Dedifferentiated amniotic fluid mesenchymal stem cell (primary cell): Measurements from ENCODE around the gene NAP1L1.

Experiments
- DNase-seq: peaks from one replicate; pipeline ENCODE4 v3.0.0-alpha.2; 2016; ENCODE audit errors: extremely low spot score

The NAP1L1 gene, protein sequence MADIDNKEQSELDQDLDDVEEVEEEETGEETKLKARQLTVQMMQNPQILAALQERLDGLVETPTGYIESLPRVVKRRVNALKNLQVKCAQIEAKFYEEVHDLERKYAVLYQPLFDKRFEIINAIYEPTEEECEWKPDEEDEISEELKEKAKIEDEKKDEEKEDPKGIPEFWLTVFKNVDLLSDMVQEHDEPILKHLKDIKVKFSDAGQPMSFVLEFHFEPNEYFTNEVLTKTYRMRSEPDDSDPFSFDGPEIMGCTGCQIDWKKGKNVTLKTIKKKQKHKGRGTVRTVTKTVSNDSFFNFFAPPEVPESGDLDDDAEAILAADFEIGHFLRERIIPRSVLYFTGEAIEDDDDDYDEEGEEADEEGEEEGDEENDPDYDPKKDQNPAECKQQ

DNA sequence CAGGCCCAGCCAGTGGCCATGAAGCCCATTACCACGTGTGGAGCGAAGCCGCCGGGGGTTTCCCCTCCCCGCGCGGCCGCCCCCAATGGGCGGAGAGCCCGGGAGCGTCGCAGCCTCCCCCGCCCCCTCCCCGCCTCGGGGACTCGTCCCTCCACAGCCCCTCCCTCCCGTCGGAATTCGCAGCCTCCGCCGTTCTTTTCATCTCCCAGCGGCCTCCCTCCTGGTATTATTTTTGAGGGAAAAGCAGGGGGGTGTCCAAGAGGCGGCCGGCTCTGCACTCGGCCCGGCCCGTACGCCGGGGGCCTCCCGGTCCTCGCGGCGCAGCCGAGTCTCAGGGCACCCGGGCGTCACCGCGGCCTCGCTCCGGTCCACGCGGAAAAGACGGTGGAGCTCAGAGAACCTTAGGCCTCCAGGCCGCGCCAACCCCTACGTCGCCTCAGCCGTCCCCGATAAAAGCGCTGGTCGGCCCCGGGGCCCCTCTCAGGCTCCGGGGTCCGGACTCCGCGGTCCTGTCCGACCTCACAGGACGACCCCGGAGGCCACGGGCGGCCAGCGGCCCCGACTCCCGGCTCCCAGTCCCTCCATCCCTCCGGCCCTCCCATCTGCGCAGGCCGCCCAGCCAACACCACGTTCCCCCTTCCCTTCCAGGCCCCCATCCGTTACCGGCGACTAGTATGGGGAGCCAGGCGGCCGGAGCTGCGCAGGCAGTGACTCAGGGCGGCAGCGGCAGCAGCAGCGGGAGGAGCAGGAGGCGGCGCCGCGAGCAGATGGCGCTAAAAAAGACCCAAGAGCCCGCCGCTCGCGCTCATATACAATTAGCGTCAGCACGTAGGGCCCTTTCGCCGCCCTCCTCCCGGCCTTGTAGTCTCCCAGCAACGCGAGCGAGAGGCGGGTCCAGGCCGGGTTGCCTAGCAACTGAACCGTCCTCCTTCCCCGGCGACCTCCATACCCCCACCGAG is at the start of gene NAP1L1:
NAP1L1 (minus strand) TSS at position 782 of the 959 bp plus-strand sequence. CDS start 10,466 bp downstream, outside the sequence.
- DNase-seq: peak; percentile 98

DNA sequence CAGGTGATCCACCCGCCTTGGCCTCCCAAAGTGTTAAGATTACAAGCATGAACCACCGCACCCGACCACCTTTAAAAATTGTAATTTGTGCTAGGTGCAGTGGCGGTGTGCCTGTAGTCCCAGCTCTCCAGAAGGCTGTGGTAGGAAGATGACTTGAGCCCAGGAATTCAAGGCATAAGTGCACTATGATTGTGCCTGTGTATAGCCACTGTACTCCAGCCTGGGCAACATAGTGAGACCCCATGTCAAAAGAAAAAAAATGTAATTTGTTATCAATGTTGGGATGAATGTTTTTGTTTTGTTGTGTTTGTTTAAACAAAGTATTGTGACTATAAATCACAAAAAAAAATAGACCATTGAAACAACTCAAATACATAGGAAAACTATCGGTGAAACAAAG is 43.1 kb upstream of the NAP1L1 start:
- DNase-seq: no peak

DNA sequence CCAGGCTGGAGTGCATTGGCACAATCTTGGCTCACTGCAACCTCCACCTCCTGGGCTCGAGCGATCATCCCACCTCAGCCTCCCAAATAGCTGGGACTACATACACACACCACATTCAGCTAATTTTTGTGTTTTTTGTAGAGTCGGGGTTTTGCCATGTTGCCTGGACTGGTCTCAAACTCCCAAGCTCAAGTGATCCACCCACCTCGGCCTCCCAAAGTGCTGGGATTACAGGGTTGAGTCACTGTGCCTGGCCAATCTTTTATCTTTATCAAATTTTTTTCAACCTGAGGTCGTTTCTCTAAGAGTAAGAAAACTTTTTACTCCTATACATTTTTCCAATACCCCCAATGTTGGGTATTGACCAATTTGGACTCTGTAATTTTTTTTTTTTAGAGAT is 40.0 kb upstream of the NAP1L1 start:
- DNase-seq: no peak

DNA sequence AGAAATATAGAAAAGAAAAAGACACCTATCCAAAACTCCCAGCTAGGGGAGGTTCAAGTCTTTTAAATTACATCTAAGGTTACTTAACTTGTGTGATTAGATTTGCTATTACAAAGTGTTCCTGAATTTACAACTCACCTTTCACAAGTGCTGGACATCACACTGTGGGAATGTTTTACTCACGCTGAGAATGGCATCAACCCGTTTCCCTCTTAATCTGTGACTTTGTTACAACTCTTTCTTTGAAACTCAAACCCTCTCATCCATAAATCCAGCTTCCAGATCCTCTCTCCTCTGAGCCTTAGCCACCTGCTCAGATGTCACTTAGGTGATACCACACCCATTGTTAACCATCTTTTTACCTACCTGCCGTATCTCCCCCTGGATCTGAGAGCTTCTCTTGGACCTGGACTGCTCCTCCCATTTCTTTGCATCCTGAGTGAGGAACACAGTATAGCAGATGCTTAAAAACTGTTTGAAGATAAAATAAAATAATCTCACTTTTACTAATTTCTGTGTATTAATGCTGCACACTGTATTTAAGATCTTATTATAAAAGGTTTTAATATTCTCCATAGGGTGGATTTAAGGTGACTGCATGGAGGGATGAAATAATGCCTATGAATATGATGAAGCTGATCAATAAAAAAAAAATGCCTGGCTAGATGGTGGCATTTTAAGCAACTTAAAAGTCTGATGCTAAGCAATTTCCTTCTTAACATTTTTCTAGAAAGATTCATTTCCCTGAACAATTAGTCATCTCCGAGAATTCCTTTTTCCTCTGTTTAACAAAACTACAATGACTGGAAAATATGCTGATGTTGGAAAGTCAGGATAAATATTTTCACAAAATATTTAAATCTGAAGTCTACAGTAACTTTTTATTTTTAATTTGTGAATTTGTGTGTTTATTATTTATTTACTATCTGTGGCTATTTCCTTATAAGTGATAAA is 39.1 kb upstream of the NAP1L1 start:
- peak; percentile 48 for DNase-seq

DNA sequence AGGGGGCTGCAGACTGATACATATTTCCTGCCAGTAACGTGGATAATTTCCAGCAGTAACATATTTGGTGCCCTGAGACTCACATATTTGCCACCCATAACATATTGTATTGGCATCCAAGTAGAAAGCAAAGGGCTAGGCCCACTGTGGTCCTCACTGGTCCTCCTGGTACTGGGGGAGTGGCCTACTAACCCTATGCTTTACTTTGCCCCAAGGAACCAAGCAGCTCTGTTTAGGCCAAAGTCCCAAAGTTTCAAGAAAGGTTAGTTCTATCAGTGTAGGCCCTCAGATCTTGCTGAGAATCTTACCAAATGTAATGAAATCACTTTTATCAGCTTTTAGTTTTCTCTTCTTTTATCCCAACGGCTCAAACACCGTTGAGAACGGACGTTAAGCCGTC is 35.4 kb upstream of the NAP1L1 start:
- DNase-seq: no peak

DNA sequence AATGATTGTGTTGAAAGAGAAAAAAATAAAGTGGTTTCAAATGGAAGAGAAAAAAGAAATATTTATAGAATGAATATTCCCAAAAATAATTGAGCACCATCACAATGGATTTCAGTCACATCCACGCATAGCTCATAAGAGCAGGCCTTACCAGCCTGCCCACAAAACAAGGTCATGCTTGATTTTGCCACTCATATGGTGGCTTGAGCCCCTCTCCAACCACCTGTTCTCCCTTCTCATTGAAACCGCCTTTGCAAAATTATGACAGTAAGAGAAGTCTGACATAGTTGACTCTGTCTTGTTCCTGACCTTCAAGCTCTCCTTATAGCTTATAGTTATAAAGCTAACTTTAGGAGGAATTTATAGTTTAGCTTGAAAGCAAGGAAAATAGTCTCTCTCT is 33.3 kb upstream of the NAP1L1 start:
- no peak for DNase-seq

DNA sequence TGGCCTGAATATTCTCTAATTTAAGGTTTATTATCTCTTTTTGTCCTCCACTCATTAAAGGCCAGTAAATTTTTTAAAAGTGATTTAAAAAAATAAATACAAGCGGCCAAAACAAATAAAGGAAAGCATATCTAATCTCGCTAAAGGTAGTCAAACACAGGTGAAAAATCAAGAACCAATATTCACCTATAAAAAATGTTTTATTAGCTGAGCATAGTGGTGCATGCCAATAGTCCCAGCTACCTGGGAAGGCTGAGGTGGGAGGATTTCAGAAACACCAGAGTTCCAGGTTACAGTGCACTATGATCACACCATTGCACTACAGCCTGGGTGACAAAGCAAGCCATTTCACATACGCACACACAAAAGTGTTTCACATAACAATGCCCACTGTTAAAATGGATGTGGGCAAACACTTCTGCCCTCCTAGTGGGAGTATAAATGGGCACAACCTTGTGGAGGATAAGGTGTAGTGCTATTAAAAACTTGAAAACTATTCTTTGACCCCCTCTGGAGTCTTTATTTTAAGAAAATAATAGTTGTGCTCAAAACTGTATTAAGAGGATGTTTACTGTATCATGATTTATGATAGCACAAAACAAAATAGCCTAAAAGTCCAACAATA is 32.7 kb upstream of the NAP1L1 start:
- no peak for DNase-seq

DNA sequence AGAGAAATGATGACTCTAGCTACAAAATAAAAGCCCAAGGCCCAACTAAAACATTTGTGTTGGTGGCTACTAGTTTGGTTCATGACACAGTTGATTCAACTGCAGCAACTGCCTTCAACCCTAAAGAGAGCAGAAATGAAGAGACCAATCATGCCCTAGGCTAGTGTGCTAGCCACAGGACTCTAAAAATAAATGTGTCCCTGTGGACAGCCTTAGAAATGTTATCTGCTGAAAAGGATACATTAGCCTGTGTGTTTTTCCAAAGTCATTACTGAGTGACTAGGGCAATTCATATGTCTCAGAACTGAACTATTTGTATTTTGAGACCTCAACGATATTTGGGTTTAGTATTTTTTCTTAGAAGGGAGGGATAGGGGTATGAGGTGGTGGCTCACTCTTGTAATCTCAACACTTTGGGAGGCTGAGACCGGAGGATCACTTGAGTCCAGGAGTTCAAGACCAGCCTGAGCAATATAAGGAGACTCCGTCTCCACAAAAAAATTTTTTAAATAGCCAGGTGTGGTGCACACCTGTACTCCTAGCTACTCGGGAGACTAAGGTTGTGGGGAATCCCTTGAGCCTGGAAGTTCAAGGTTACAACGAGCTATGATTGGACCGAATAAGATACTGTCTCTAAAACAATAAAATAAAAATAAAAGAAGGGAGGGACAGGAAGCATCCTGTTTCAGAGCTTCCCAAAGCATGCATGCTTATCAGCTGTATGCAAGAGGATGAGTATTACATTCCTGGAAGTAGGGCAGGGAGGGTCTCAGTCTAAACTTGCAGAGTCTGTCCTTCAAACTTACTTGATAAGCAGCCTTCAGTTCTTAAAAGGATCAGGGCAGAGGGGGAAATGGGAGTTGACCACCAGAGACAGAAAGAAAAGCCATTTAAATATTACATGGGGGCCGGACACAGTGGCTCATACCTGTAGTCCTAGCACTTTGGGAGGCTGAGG is 29.6 kb upstream of the NAP1L1 start:
- DNase-seq: no peak

DNA sequence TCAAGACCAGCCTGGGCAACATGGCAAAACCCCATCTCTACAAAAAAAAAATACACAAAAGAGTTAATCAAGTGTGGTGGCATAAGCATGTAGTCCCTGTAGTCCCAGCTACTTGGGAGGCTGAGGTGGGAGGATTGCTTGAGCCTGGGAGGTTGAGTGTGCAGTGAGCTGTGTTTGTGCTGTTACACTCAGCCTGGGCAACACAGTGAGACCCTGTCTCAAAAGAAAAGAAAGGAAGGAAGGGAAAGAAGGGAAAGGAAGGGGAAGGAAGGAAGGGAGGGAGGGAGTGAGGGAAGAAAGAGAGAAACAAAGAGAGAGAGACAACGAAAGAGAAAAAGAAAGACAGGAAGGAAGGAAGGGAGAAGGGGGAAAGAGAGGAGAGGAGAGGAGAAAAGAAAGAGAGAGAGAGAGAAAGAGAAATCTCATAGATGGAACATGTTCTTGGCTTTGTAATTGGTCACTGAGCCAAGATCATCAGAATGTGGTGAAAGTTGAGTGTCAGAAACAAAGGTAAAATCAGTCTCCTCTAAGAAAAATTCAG is 26.8 kb upstream of the NAP1L1 start:
- no peak for DNase-seq

DNA sequence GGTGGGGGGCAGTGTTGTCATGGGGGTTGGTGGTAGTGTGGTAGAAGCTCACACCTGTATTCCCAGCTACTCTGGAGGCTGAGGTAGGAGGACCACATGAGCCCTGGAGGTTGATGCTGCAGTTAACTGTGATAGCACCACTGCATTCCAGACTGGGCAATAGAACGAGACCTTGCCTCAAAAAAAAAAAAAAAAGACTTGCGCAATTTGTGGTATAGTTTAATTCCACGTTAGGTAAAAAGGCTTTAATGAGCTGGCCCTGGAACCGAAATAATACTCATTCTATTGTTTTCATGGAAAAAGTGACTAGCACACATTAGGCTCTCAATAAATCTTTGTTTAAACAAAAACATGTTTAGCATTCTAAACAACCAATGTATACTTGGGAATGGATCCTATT is 25.4 kb upstream of the NAP1L1 start:
- DNase-seq: no peak

DNA sequence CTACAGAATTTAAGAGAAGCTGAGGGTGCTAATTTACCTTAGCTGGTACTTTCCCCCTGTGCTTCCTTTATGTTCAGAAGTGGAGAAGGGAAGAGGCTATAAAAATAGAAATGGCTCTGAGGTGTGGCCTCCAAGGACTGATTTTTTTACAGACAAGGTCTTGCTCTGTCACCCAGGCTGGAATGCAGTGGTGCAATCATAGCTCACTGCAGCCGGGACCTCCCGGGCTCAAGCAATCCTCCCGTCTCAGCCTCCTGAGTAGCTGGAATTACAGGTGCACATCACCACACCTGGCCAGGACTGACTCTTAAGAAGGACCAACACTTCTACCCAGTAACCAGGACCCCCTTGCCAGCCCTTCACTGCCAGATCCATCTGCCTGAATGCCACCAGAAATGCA is 23.9 kb upstream of the NAP1L1 start:
- DNase-seq: no peak

DNA sequence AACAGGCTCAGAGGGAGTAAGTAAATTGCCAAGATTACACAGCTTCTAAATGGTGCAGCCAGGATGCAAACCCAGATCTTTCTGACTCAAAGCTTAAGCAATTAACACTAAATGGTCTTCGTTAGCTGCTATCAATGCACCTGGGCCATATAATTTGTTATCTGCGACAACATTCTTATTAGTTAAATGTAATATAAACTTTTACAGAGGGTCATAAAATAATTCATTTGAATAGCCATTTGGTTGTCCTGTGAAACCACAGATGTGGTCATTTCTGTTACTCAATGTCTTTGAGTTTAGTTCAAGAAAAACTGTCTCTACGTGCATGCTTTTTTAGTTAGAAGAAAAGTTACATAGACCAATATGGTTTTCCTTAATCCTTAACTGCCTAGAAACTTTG is 22.1 kb upstream of the NAP1L1 start:
- DNase-seq: no peak

DNA sequence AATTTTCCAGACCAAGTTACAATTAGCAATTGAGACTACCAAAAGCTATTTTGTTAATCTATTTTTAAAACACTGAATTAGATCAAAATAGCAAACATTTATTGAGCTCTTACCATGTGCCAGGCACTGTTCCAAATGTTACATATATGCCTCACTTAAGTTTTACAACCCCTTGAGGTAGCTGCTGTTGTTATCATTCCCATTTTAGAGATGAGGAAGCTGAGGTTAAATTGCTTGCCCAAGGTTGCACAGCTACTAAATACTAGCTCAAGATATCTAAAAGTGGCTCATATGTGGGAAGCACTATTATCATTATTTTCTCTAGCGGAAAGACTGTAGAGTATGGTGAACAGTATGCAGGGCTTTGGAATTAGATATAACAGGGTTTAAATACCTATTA is 19.5 kb upstream of the NAP1L1 start:
- DNase-seq: no peak

DNA sequence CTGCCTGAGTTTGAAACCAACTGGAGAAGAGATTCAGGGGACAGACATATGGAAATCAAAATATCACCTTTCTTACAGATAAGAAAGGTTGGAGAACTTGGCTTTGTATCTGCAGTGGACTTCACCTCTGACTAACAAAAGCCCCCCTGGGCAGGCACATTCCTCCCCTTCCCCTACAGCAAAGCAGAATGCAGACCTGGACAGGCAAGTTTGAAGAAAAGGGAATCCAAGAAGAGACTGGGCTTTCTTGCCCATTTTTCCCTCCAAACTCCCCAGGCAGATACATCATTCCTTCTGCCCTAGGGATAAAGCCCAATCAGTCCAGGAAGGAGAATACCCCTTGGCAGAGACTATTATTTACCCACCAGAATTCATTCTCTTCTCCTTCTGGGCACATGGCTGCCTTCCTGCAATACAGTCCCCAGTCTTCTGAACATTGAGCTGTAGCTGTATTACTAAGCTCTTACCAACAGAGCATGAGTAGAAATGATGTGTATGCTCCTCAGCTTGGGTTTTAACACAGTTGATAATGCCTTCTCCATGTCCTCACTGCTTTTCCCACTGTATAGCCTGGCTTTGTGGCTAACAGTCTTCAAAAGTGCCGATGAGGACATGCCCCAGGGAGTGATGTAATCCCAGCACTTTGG is 17.4 kb upstream of the NAP1L1 start:
- DNase-seq: no peak

DNA sequence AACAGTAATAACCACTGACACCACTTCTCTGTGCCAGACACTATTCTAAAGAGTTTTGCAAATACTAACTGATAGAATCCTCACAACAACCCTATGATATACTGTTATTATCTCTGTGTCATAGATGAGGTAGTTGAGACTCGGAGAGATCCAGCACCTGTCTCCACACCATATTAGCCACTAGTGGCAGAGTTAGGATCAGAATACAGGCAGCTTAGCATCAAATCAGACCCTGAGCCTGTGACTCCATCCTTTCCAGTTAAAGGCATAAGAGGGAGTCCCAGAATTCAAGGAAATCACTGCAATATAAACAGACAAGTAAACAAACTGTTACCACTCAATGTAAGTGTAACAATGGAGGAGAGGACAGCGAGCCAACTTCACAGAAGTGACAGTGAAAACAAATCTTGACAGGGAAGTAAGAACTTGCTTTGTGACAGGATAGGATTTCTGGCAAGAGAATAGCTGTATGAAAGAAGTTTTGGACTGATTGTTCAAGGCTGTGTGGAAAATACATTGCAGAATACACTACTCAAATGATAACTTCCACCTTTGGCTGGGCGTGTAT is 11.7 kb upstream of the NAP1L1 start:
- no peak for DNase-seq

DNA sequence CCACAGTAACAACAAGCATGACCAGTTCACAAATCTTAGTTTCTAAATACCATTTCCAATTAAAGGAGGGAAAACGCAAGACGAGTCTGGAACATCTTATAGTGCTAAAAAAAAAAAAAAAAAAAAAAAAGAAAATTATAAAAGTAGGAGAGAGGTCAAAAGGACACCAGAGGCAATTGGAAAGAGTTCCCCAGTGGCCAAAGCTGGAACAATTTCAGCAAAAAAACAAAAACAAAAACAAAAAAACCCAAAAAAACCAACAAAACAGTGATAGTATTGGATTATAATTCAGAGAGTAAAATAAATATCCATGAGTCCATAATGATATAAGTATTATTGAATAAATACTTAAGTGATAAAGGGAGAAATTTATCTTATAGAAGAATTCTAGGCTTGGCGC is 10.3 kb upstream of the NAP1L1 start:
- no peak for DNase-seq

DNA sequence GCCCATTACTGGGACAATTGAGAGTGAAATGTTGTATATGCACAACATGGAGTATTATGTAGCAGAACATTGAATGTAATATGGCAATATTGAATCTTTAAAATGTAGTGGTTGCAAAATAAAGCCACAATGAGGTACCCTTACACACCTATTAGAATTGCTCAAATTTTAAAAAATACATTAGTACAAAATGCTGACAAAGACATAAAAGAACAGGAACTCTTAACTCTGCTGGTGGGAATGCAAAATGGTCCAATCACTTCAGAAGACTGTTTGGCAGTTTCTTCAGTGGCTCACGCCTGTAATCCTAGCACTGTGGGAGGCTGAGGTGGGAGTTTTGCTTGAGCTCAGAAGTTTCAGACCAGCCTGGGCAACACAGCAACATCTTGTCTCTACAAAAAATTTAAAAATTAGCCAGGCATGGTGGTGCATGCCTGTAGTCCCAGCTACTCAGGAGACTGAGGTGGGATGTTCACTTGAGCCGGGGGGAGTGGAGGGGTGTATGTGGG is 6.8 kb upstream of the NAP1L1 start:
- DNase-seq: no peak

DNA sequence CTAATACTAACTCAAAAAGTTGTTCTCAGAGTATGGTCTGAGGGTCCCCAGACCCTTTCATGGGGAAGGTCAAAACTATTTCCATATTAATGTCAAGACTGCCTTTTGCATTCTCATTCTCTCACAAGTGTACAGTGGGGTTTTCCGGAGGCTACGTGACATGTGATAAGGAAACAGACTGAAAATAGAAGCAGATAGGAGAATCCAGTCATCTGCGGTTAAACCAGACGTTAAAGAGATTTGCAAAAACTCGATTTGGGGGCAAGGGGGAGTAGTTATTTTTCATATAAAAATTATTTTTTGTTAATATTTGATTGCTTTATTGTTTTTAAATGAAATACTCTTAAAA is 1.0 kb upstream of the NAP1L1 start:
- no peak for DNase-seq
